ENCODE data around the gene LRRC4C.
"Not testable (repeated sequence)": the region's sequence is repeated elsewhere in the genome, so short reads cannot be mapped to it uniquely, and the experiment has no call there.

The LRRC4C gene

DNA sequence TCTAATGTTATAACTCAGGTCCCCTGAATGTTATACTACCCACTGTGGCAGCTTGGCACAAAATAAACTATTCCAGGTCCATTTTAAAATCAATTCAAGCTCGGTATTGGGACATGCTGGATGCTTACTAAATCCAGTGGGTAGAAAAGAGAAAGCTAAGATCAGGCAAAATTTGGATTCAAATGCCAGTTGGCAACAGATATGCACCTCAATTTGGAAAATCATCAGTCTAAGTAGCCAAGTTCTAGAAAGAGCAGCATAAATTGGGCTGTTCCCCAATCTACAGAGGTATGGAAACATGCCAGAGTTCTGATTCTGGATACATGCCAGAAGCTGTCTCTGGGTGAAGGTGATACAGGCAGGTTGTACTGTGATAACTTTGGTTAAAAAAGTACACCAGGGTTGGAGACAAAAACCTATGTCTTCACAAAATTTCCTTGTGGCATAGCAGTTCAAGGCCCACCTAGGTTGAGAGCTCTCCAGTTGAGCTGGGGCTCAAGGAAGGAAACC, 427.8 kb downstream of the LRRC4C start:
- H3K36me3 ChIP-seq (ENCODE audit: control insufficient read depth, insufficient read depth, low read length): no peaks in the 10 kb centered on the region

DNA sequence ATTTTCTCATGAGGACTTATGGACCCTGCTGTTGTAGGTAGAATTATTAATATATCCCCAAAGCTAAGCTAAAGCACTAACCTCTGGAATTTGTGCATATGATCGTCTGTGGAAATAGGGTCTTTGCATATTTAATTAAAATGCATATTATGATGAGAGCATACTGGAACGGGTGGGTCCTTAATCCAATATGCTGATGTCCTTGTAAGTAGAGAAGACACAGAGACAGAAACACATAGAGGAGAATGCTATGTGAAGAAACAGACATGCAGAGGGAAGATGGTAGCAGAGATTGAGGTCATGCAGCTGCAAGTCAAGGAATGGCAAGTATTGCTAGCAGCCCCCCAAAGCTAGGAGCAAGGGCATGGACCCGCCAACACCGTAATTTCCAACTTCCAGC, 439.2 kb downstream of the LRRC4C start:
- Histone ChIP-seq H3K36me3 (ENCODE audit: control insufficient read depth, insufficient read depth, low read length) (no peaks in the 10 kb centered on the region), H3K27me3 (replicated peaks; ENCODE audit: control insufficient read depth, insufficient read depth, low read length) (no peaks in the 10 kb centered on the region), H3K4me3 (replicated peaks; ENCODE audit: low read depth, low read length) (no peak overlapping the region)
- no peak for DNase-seq (ENCODE audit: extremely low read depth, insufficient read length)
- TF ChIP-seq, protein P1, sequence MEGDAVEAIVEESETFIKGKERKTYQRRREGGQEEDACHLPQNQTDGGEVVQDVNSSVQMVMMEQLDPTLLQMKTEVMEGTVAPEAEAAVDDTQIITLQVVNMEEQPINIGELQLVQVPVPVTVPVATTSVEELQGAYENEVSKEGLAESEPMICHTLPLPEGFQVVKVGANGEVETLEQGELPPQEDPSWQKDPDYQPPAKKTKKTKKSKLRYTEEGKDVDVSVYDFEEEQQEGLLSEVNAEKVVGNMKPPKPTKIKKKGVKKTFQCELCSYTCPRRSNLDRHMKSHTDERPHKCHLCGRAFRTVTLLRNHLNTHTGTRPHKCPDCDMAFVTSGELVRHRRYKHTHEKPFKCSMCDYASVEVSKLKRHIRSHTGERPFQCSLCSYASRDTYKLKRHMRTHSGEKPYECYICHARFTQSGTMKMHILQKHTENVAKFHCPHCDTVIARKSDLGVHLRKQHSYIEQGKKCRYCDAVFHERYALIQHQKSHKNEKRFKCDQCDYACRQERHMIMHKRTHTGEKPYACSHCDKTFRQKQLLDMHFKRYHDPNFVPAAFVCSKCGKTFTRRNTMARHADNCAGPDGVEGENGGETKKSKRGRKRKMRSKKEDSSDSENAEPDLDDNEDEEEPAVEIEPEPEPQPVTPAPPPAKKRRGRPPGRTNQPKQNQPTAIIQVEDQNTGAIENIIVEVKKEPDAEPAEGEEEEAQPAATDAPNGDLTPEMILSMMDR (IDR thresholded peaks at IDR 0.05; ENCODE audit: insufficient read depth, low read length, poor library complexity, severe bottlenecking): no peak

More for the DNA sequence above, 427.8 kb downstream of the LRRC4C start:
- TF ChIP-seq, protein P1 (IDR thresholded peaks at IDR 0.05; ENCODE audit: insufficient read depth, low read length, poor library complexity, severe bottlenecking): no peak
- no peak for DNase-seq (ENCODE audit: extremely low read depth, insufficient read length)
- H3K4me3 ChIP-seq (replicated peaks; ENCODE audit: low read depth, low read length): no peak overlapping the region
- H3K27me3 ChIP-seq (replicated peaks; ENCODE audit: control insufficient read depth, insufficient read depth, low read length): no peaks in the 10 kb centered on the region

DNA sequence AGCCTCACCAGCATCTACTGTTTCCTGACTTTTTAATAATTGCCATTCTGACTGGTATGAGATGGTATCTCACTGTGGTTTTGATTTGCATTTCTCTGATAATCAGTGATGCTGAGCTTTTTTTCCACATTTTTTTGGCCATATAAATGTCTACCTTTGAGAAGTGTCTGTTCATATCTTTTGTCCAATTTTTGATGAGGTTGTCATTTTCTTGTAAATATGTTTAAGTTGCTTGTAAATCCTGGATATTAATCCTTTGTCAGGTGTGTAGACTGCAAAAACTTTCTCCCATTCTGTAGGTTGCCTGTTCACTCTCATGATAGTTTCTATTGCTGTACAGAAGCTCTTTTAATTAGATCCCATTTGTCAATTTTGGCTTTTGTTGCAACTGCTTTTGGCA, 439.8 kb downstream of the LRRC4C start:
- not testable (repeated sequence) for H3K27me3 ChIP-seq (replicated peaks; ENCODE audit: control insufficient read depth, insufficient read depth, low read length); H3K4me3 ChIP-seq (replicated peaks; ENCODE audit: low read depth, low read length); H3K36me3 ChIP-seq (ENCODE audit: control insufficient read depth, insufficient read depth, low read length); DNase-seq (ENCODE audit: extremely low read depth, insufficient read length)

DNA sequence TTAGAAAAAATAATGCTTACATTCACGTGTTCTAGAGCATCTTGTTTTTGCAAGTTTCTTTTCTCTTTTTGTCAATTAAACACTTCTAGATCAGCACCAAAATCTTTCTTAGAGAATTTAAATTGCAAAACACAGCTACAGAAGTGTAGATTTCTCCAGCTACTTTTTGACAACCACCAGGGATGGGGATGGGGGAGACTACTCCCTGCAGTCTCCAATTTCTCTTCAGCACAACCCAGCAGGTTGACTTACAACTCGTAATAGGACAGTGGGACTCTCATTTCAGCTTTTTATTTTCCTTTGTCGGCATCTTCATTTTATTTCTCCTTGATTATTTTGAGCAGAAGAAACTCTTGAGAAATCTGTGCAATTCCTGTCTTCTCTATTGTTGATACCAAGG, 441.2 kb downstream of the LRRC4C start:
- H3K36me3 ChIP-seq (ENCODE audit: control insufficient read depth, insufficient read depth, low read length): no peaks in the 10 kb centered on the region
- TF ChIP-seq, protein P1 (IDR thresholded peaks at IDR 0.05; ENCODE audit: insufficient read depth, low read length, poor library complexity, severe bottlenecking): no peak
- DNase-seq (ENCODE audit: extremely low read depth, insufficient read length): no peak
- no peak overlapping the region for H3K4me3 ChIP-seq (replicated peaks; ENCODE audit: low read depth, low read length)
- H3K27me3 ChIP-seq (replicated peaks; ENCODE audit: control insufficient read depth, insufficient read depth, low read length): no peaks in the 10 kb centered on the region

DNA sequence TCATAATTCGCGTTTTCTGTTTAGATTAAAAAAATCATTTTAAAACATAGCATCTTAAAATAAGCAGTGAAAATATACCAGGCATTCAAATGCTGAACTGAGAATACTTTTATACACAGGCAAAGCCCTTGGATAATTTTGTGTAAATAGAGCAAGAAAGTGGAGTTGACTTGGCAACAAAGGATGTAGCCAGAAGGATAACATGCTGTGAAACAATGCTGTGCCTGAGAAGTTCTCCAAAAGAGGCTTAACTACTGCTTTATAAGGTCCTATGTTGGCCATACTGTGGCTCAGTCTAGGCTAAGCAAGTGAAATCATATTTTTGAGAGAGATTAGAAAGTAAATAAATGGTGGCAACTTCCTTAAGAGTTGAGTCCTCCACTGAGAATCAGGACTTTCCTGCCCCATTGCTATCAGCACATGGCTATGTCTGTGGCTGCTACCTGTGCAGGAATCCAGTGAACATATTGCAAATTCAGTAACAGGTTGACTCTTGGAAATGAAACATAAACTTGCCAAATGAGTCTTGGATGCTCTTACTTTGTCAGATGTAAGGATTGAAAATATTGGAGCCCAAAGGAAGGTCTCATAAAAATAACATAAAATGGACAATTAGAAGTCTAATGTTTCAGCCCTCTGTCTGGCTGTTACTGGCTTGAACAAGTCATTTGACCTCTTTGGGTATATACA, 448.9 kb downstream of the LRRC4C start:
- H3K27me3 ChIP-seq (replicated peaks; ENCODE audit: control insufficient read depth, insufficient read depth, low read length): no peaks in the 10 kb centered on the region
- DNase-seq (ENCODE audit: extremely low read depth, insufficient read length): no peak
- TF ChIP-seq, protein P1 (IDR thresholded peaks at IDR 0.05; ENCODE audit: insufficient read depth, low read length, poor library complexity, severe bottlenecking): no peak
- H3K4me3 ChIP-seq (replicated peaks; ENCODE audit: low read depth, low read length): no peak overlapping the region
- no peaks in the 10 kb centered on the region for H3K36me3 ChIP-seq (ENCODE audit: control insufficient read depth, insufficient read depth, low read length)

DNA sequence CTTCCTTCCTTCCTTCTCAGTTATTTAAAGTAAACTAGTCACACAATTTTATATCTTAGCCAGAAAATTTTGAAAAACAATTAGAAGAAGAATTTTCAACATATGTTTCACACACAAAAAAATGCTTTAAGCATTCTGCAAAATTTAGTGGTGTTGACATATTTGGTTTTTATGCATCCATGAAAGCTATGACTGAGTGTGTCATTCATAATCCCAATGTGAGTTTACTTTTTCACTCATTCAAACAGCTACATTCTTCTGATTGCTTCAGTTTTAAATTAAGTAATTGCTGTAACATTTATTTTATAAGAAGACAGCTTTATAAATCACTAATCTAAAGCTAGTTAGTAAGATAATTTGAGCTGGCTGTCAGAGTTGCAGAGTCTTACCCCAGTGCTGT, 453.5 kb downstream of the LRRC4C start:
- TF ChIP-seq, protein P1 (IDR thresholded peaks at IDR 0.05; ENCODE audit: insufficient read depth, low read length, poor library complexity, severe bottlenecking): no peak
- no peaks in the 10 kb centered on the region for H3K36me3 ChIP-seq (ENCODE audit: control insufficient read depth, insufficient read depth, low read length)
- no peak for DNase-seq (ENCODE audit: extremely low read depth, insufficient read length)

More for the DNA sequence above, 453.5 kb downstream of the LRRC4C start:
- Histone ChIP-seq H3K4me3 (replicated peaks; ENCODE audit: low read depth, low read length) (no peak overlapping the region), H3K27me3 (replicated peaks; ENCODE audit: control insufficient read depth, insufficient read depth, low read length) (no peaks in the 10 kb centered on the region)
